Umbilical cord (tissue), 2 donors: ENCODE measurements around the gene NARF. TPM values are rescaled to one million over a fixed set of nuclear protein-coding genes. Genes with fewer than 3 reads are reported as not detected.
A peak's percentile ranks its signal among the peaks of the same experiment; 100 is the strongest.
"Not testable (repeated sequence)": the region's sequence is repeated elsewhere in the genome, so short reads cannot be mapped to it uniquely, and the experiment has no call there.

Experiments
- DNase-seq: peaks from one replicate; pipeline ENCODE4 v3.0.0-alpha.2; 2015; ENCODE audit warnings: low spot score
- total RNA-seq: library from RNA; depleted of rRNA; stranded (reverse); fragments of >200 nt; gene quantifications from one replicate; pipeline ENCODE4 v1.2.3, GENCODE V29; 2014; ENCODE audit warnings: low replicate concordance; ENCODE audit not compliant: insufficient read depth

NARF gene
- total RNA-seq, 1 donor from 2014 or later: 39.7 TPM

GRCh38 chr17:82446124-82446523 lies 12.4 kb upstream of the NARF start:
- DNase-seq: no peak

- no peak for DNase-seq
Measured at GRCh38 chr17:82446649-82447048, 11.9 kb upstream of the NARF start.

GRCh38 chr17:82447876-82448275 lies 10.7 kb upstream of the NARF start:
- DNase-seq: no peak

- no peak for DNase-seq
Measured at GRCh38 chr17:82449131-82449882, 9.2 kb upstream of the NARF start.

GRCh38 chr17:82449883-82450356 lies 8.6 kb upstream of the NARF start:
- DNase-seq: no peak

DNA sequence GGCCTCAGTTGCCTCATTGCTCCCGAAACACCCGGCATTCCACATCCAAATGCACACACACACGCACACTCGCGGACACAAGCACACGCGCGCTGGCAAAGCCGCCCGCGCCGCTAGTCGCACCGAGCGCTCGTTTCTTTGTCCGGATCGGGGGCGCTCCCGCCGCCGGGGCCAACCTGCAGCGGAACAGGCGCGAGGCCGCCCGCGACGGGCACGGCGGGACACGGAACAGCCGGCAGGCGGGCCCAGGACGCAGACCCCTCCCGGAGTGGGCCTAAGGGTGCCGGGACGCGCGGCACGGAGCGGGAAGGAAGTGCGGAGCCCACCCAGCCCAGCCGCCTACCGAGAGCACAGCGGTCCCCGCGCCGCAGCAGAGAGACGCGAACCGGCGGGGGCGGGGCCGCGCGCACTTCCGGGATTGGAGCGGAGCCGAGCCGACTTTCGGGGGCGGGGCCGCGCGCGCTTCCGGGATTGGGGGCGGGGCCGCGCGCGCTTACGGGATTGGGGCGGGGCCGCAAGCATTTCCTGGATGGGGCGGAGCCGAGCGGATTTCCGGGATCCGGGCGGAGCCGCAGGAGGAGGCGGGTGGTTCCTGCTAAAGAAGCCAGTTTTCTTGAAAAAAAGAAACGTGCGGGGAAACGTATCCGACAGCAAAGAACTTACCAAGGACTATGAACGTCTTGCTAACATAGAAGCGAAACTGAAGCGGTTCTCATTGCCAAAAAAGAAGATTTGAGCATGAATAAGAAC lies 8.0 kb upstream of the NARF start, which contains the start of gene CYBC1:
Gene CYBC1 (minus strand): TSS at position 396 of the 750 bp plus-strand sequence. CDS start 1,498 bp downstream, outside the sequence.
- peak; percentile 96 for DNase-seq

- no peak for DNase-seq
Measured at GRCh38 chr17:82452162-82452561, 6.4 kb upstream of the NARF start.

GRCh38 chr17:82453151-82453550 lies 5.4 kb upstream of the NARF start:
- not testable (repeated sequence) for DNase-seq

DNA sequence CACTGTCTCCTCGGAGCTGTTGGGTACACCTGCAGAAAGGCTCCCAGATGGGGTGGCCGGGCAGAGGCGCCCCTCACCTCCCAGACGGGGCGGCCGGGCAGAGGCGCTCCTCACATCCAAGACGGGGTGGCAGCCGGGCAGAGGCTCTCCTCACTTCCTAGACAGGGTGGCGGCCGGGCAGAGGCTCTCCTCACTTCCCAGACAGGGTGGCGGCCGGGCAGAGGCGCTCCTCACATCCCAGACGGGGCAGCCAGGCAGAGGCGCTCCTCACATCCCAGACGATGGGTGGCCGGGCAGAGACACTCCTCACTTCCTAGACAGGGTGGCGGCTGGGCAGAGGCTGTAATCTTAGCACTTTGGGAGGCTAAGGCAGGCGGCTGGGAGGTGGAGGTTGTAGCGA lies 4.8 kb upstream of the NARF start:
- not testable (repeated sequence) for DNase-seq

- peak; percentile 33 for DNase-seq
Measured at GRCh38 chr17:82457073-82457928, 1.2 kb upstream of the NARF start.

GRCh38 chr17:82457929-82458178 lies 687 bp upstream of the NARF start:
- DNase-seq: no peak

DNA sequence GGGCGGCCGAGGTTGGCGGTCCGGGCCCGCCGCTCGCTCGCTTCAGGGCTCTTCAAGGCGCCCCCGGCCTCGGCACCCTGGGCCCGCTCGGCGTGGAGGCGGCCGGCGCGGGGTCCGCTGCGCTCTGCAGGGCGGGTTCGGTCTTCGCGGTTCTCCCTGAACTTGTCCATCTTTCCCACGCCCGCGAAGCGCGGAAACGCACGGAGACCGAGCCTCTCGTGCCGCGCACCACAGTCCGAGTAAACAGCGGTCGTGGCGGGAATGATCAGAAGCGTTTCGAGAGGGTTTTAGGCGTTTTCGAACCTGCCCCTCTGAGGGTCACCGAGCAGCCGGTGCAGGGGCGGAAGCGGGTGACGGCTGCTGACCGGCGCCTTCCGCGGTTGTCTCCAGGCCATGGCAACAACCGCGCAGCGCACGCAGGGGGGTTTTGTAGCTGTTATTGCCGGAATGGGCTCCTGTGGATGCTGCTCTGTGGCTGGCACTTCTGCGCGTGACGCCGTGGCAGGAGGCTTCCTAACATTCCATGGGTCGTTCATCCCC lies 414 bp downstream of the NARF start:
- DNase-seq: peak; percentile 24

- not testable (repeated sequence) for DNase-seq
Measured at GRCh38 chr17:82459936-82460335, 1.4 kb downstream of the NARF start.

- no peak for DNase-seq
Measured at GRCh38 chr17:82461827-82462524, 3.4 kb downstream of the NARF start.

DNA sequence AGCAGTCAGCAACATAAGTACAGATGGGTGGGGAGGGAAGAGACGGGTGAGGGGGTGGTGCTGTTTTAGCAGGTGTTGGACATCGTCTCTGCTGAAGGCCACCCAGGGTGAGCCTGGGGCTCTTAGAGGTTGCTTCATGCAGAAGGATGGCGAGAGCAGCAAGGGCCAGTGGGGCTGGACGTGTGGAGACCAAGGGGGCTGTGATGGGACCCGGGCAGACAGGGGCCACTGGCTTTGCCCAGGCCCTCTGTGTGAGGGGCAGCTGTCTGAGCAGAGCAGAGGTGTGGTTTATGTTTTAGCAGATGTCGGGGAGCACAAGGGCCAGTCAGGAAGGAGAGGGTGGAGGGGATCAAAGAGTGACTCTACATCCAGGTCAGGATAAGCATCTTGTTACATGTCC lies 4.8 kb downstream of the NARF start:
- no peak for DNase-seq

DNA sequence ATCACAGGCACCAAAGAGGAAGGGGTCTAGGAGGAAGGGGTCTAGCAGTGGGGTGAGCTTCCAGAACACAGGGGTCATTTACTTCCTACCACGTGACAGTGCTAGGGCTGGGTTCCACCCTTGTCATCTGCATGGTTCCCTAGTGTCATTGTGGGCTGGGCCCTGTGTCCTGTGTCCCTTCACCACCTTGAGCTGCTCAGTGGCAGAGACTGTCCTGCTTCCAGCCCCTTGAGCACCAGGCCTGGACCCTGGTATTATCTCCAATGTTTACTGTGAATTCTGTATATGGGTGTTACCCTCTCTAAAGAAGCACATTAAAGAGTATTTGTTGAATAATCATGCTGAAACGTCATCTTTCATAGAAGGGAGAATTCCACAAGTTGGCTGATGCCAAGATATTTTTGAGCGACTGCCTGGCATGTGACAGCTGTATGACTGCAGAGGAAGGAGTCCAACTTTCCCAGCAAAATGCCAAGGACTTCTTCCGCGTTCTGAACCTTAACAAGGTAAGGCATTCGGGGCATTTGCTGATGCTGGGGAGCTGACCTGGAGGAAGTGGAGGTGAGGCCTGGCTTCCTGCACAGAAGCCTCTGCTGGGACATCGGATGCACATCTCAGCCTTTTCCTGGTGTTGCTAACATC lies 5.5 kb downstream of the NARF start:
- DNase-seq: no peak

GRCh38 chr17:82464567-82464929 lies 6.0 kb downstream of the NARF start:
- no peak for DNase-seq

DNA sequence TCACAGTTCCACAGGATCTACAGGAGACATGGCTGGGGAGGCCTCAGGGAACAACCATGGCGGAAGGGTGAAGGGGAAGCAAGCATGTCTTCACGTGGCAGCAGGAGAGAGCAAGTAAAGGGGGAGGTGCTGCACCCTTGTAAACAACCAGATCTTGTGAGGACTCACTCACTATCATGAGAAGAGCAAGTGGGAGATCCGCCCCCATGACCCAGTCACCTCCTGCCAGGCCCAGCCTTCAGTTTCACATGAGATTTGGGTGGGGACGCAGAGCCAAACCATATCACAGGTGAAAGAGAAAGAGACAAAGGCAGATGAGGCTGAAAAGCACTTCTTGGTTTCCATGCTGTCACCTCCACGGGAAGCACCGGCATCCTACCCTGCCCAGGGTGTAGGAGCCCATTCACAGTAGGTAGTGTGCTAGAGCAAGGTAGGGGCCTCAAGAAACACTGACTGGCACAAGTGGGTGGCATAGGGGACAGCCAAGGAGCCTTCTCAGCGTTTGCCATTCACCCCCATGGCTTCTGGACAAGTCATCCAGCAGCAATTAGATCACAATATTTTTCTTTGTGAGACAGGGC lies 6.6 kb downstream of the NARF start:
- DNase-seq: no peak

- DNase-seq: no peak
Measured at GRCh38 chr17:82468692-82469091, 10.2 kb downstream of the NARF start.

- no peak for DNase-seq
Measured at GRCh38 chr17:82470065-82470464, 11.5 kb downstream of the NARF start.
